ENCODE data around the gene LAMTOR1.

Gene LAMTOR1

GRCh38 chr11:72116019-72116755 lies 13.1 kb upstream of the LAMTOR1 start:
- DNase-seq: no peak

GRCh38 chr11:72114570-72114969 lies 11.5 kb upstream of the LAMTOR1 start:
- DNase-seq: no peak

DNA sequence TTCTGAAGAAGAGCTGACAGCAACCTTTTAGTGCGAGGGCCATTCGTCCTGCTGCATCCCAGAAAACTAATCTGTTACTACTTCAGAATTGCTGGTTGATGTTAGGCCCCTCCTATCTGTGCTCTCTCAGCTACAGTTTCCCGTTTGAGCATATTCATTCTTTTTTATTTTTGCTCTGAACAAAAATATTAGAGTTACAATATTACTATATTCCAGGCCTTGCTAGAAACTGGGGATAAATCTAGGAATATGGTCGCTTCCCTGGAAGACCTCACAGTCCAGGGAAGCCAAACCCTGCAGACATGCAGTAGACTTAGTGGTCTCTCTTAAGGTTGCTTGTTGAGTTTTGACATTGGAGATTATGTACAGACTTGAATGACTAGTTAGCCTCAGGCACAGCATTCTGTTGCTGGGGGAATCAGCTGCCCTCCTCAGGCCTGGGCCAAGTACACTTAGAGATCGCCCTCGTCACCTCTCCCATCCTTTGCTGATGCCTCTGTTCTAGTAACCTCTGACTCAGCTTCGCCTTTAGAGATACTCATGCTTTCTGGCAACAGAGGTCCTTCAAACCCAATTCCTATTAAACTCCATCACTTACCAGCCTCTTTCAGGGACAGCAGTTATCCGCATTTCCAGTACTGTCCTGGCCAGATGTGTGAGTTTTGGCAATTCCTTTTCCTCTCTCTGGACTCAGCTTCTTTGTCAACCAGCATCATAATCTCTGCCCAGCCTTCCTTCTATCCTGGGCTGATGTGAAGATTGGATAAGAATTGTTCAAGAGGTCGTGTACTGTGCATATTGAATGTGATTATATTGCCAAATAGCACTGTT lies 10.1 kb upstream of the LAMTOR1 start:
- peak; percentile 73 for DNase-seq

DNA sequence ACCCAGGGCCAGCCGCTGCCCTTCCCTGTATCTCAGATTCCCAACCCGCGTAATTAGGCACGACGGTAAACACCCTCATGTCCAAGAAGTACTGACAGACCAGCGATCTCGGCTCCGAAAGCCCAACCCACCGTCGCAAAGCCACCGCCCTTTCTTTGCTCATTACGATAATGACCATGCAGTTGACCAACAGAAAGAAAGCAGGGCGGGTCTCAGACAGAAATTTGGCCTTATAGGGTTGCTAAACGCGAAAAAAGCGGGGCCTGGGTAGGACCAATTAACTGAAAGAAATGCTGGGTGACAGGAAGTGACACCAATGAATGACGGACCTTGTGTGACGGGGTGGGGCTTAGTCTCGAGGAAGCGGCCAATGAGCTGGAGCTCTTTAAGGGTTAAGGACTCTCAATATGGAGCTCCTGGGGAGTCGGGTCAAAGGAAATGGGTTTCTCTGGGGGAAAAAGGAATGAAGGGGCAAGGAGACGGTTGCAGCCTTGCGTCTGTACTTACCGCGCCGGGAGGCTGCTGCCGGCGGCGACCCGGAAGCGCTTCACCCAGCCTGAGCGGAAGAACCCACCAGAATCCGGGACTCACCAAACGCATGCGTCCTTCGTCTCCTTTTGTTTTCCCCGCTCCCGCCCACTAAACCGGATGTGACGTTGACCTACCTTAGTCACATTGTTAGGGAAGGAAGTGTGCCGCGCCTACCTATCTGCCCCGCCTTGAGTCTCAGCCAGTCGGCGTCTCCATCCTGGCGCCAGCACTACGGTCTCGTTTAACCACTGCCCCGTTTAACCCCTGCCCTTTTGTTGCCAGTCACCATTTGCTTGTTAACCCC lies 9.3 kb upstream of the LAMTOR1 start, which contains the start of gene ANAPC15:
TSS of gene ANAPC15 (minus strand) at position 553 of the 835 bp plus-strand sequence. CDS start 1,419 bp downstream, outside the sequence.
- peak; percentile 99 for DNase-seq

DNA sequence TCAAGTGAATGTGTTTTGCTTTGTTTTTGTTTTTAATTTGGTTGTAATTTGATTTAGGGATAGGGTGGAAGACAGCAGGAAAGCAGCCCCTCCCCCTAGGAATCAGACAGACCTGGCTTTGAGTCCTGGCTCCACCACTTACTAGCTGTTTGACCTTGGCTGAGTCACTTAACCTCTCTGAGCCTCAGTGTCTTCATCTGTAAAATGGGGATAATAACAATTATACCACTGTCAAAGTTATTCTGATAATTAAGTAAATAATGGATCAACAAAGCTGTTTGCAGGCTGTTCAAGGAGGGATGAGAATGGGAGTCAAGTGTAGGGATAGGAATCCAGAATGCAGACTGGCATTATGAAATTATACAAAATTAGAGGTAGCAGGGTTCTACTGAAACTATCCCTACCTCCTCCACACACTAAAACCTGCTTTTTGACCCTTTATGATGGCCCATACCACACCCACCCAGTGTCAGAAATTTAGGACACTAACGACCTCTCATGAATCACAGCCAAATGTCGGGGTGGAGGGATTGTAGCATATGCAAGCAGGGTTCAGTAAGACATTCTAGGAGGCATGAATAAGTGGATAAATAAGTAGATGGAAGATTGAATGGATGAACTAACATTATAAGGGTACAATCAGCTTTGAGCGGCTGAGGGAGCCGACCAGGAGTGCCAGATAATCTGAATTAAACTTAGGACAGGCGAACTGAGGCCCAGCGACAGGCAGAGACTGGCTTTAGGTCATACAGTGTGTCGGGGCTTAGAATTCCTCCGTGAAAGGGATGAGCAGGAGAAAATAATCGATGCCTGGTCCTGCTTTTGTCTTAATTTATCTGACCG lies 8.4 kb upstream of the LAMTOR1 start:
- DNase-seq: no peak

DNA sequence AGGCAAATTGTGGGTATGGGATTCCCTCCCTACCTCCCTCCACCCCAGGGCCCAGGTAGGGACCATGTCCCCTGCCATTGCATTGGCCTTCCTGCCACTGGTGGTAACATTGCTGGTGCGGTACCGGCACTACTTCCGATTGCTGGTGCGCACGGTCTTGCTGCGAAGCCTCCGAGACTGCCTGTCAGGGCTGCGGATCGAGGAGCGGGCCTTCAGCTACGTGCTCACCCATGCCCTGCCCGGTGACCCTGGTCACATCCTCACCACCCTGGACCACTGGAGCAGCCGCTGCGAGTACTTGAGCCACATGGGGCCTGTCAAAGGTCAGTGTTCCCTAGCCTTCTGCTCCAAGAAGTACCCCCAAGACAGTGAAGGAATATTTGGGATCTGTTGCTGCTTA lies 2.8 kb upstream of the LAMTOR1 start, which contains the start of gene TOMT:
TSS of gene TOMT (plus strand) at position 37 of the 400 bp plus-strand sequence. CDS start at position 65, 28 bp downstream.
- DNase-seq: no peak

DNA sequence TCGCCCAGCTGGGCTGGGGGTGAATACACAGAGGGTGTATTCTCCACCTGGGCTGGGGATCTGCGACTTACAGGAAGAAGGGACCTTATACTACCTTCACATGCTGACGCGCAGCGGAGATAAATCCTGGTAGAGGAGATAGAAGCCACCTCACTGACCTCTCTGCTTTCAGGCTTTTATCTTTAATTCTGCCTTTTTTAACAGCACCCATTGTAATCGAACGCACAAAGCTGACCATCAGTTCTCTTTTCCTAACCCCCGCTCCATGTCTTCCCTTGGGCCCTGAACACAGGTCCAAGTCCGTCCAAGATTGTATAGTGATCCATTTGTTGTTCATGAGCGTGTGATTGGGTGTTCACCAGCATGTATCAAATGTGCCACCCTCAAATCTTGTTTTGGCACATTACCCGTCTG lies 664 bp upstream of the LAMTOR1 start:
- DNase-seq: no peak

DNA sequence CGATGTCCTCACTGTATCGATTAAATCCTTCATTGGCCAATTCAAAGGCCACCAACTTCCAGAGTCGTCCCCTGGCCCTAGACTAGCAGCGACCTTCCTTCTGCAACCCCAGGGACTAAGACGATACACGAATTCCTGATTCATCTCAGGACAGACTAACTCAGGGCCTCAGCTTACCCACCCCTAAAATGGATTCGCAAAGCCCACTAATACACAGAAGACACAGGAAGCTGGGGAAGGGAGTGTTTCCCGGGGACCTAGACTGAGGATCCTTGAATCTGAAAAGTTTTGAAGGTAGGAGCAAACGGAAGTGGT lies 509 bp downstream of the LAMTOR1 start:
- DNase-seq: no peak

- DNase-seq: no peak
Observed at GRCh38 chr11:72102162-72102561, 935 bp downstream of the LAMTOR1 start.

DNA sequence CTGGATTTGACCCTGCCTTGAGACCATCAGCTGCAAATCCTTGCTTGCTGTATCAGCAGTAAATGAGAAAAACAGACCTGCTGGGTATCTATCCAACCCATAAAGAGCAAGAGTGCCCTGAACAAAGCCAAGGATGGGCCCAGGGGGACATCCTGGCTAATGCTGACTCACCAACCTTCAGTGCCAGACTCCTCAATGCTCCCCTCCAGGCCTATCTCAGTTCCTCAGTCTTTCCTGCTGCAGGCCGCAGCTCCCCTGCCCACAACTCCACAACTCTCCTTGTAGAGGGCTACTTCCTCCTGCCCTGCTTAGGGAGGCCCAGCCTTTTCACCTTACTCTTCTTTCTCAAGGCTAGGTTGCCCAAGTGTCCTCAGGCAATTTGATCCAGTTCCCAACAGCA lies 2.6 kb downstream of the LAMTOR1 start:
- DNase-seq: no peak

- DNase-seq: no peak
Observed at GRCh38 chr11:72100009-72100408, 3.1 kb downstream of the LAMTOR1 start.

DNA sequence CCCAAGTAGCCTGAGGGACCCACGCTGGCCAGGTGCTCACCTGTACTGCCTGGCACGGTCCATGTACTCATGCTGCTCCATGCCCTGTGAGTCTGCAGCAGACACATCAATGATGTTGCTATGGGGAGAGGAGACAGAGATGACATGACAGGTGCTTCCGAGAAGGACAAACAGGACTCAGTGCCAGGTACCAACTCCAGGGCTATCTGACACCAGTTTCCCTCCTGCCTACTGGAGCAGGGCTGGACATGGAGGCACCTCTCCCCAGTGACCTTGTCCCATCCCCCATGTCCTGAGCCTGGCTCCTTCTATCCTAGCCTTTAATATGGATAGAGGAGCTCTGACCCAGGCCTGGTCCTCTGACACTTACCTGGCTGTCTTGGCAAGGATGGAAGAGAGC lies 4.4 kb downstream of the LAMTOR1 start:
- DNase-seq: no peak

DNA sequence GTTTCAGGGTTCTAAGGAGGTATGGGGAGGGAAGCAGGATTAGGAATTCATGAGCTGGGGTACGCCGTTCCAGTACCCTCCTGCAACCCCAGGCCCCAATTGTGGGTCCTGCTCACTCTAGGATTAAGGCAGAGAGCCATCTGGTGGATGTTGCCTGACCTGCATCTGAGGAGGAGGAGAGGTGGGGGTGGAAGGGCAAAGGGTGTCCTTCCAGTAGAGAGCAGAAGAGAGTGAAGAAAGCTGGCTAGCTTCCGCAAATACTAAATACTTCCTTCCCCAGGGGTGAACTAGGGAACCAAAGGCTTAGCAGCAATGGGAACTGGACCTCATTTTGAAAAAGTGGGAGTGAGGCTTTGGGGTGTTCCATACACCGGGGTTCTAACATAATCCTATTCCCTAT lies 11.8 kb downstream of the LAMTOR1 start:
- DNase-seq: peak; percentile 87

DNA sequence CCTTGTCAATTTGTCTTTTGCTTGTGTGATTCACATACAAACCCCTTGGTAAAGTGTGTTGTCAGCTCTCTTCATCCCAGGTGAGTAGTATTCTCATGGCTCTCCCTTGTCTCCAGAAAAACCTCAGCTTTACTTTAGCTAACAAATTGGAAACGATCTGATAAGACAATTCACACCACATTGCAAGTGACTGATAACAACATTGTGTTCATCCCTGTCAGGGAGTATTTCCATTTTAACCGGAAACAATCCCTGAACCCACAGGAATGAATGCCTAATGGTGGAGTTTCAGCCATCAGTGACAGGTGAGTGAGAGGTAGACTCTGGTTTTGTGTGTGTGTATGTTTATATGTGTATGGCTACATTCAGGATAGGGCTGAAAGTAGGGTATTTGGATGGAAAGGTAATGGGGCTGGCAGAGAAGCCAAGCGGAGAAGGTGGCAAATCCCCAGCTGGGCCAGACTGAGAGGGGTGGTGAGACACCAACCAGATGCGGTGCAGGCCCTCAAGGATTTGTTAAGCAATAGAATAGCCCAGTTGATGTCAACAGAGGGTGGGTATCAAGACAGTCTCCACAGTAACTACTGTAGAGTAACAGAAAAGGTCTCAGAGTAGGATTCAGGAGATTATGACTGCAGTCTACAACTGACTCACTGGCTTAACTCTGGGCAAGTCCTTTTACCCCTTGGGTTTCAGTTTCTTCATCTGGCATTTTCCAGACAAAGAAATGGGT lies 14.9 kb downstream of the LAMTOR1 start:
- DNase-seq: no peak

GRCh38 chr11:72085621-72086351 lies 17.3 kb downstream of the LAMTOR1 start:
- no peak for DNase-seq

GRCh38 chr11:72084965-72085364 lies 18.1 kb downstream of the LAMTOR1 start:
- DNase-seq: no peak

DNA sequence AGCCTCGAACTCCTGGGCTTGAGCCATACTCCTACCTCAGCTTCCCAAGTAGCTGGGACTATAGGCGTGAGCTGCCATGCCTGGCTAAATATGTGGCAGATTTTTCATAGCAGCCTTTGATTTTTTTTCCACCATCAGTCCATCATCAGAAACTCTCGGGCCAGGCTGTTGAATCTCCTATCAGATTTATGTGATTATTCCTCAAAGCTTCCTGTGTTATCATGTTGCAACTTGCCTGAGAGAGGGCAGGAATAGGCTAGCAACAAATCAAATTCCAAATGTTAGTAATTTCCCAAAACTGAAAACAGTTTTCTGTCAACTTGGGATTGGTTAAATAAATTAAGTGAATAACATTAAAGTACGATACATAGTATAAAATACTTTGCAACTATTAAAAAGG lies 19.0 kb downstream of the LAMTOR1 start:
- DNase-seq: no peak

DNA sequence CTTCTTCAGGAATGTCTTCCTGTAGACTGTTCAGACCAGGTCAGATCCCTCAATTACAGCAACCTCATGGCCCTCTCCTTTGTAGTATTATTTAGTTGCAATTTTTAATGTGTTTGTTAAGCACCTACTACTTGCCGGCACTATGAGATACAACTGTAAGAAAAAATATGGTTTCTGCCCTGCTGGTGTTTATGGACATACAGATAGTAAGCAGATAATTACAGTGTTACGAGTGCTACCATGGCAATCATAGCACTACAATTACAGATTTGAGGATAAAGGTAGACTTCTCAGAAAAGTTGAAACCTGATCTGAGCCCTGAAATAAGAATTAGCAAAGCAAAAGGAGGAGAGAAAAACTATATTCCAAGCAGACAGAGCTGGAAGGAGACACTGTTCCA lies 19.7 kb downstream of the LAMTOR1 start:
- no peak for DNase-seq

DNA sequence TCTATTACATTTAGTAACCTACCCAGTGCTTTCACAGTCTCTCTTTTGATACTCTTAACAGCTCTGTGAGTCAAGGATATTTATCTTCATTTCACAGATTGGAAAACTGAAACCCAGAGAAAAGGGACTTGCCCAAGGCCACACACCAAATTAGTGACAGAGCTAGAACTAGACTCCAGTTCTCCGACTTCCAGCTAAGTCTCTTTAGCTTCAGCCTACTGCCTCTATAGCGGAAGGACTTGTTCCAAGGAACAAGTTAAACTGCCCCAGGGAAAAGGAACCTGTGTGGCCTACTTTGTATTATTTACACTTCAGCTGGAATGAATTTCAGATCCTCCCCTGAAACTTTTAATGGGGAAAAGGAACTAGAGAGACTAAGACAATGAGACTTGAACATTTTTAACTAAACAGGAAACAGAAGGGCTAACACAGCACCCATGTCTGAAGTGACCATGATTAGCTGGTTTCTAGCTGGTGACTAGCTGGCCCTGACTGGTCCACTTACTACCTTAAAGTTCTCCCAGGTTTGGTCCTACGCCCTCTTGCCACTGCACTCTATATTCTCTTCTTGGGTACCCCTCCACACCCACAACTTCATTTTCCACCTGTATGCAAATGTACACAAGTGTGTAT lies 21.2 kb downstream of the LAMTOR1 start:
- peak; percentile 43 for DNase-seq

GRCh38 chr11:72081184-72081644 lies 21.9 kb downstream of the LAMTOR1 start:
- no peak for DNase-seq
